ENCODE results near the gene TOGARAM2. TPM values are rescaled to one million over a fixed set of nuclear protein-coding genes. Genes with fewer than 3 reads are reported as not detected.

Gene TOGARAM2
- total RNA-seq, 4 donors from 2014 or later: 1.5 to 3.8 (median 1.9) TPM

GRCh38 chr2:29022679-29023078 lies 41.6 kb downstream of the TOGARAM2 start:
- H3K36me3 ChIP-seq: peaks cover 0 to 5% of the 10 kb centered on the region in 2 donors
- TF ChIP-seq CTCF (IDR thresholded peaks at IDR 0.05) (no peak), POLR2AphosphoS5 (IDR thresholded peaks at IDR 0.05) (no peak), POLR2A (IDR thresholded peaks at IDR 0.05) (no peak), EP300 (IDR thresholded peaks at IDR 0.05) (no peak)
- WGBS, 2 donors (ENCODE audit: low coverage in 1 of 2): 80% methylated on average over 2 of the region's 6 CpGs; no CpG with 5 or more reads in 1 of the 2 donors
- no peak for ATAC-seq
- H3K27me3 ChIP-seq: no peaks in the 10 kb centered on the region
- H3K4me1 ChIP-seq: no peaks in the 10 kb centered on the region
- no peak overlapping the region for H3K4me3 ChIP-seq
- H3K9me3 ChIP-seq: no peaks in the 10 kb centered on the region
- H3K27ac ChIP-seq: no peak overlapping the region

- TF ChIP-seq POLR2A (IDR thresholded peaks at IDR 0.05) (no peak), CTCF (IDR thresholded peaks at IDR 0.05) (no peak), EP300 (IDR thresholded peaks at IDR 0.05) (no peak), POLR2AphosphoS5 (IDR thresholded peaks at IDR 0.05) (no peak)
- no peaks in the 10 kb centered on the region for H3K27me3 ChIP-seq
- 75 to 93% methylated on average over 2 of the region's 4 CpGs for WGBS, 2 donors (ENCODE audit: low coverage in 1 of 2)
- H3K4me3 ChIP-seq: no peak overlapping the region
- no peaks in the 10 kb centered on the region for H3K4me1 ChIP-seq
- ATAC-seq: no peak
- no peaks in the 10 kb centered on the region for H3K9me3 ChIP-seq
- no peak overlapping the region for H3K27ac ChIP-seq
- H3K36me3 ChIP-seq: peaks cover 0 to 8% of the 10 kb centered on the region in 2 donors
Measured at GRCh38 chr2:29023188-29023587, 42.1 kb downstream of the TOGARAM2 start.

GRCh38 chr2:29024882-29025430 lies 43.9 kb downstream of the TOGARAM2 start:
- no peaks in the 10 kb centered on the region for H3K27me3 ChIP-seq
- no peak overlapping the region for H3K27ac ChIP-seq
- 71 to 76% methylated on average over 4 of the region's 4 CpGs for WGBS, 2 donors (ENCODE audit: low coverage in 1 of 2)
- ATAC-seq: no peak
- no peaks in the 10 kb centered on the region for H3K4me1 ChIP-seq
- TF ChIP-seq CTCF (IDR thresholded peaks at IDR 0.05): no peak
- TF ChIP-seq EP300 (IDR thresholded peaks at IDR 0.05): no peak
- H3K36me3 ChIP-seq: peaks cover 0 to 8% of the 10 kb centered on the region in 2 donors
- H3K9me3 ChIP-seq: no peaks in the 10 kb centered on the region
- no peak overlapping the region for H3K4me3 ChIP-seq

- H3K36me3 ChIP-seq: peaks cover 0 to 8% of the 10 kb centered on the region in 2 donors
- no peak for ATAC-seq
Measured at GRCh38 chr2:29025711-29026110, 44.6 kb downstream of the TOGARAM2 start.

More at GRCh38 chr2:29025711-29026110, 44.6 kb downstream of the TOGARAM2 start:
- Histone ChIP-seq H3K4me3 (no peak overlapping the region), H3K27ac (no peak overlapping the region), H3K27me3 (no peaks in the 10 kb centered on the region), H3K4me1 (no peaks in the 10 kb centered on the region), H3K9me3 (no peaks in the 10 kb centered on the region)
- WGBS, 2 donors (ENCODE audit: low coverage in 1 of 2): 90% methylated on average over 1 of the region's 3 CpGs; no CpG with 5 or more reads in 1 of the 2 donors
- TF ChIP-seq CTCF (IDR thresholded peaks at IDR 0.05) (no peak), EP300 (IDR thresholded peaks at IDR 0.05) (no peak), POLR2A (IDR thresholded peaks at IDR 0.05) (no peak), POLR2AphosphoS5 (IDR thresholded peaks at IDR 0.05) (no peak)

Data from gastroesophageal sphincter (tissue), 4 donors.